Measurements from ENCODE around the gene MBP. TPM values are rescaled to one million over a fixed set of nuclear protein-coding genes. Genes with fewer than 3 reads are reported as not detected.

The MBP gene
- total RNA-seq, 4 donors from 2014 or later, result 28.6 to 55.0 (median 50.4) TPM

GRCh38 chr18:76977108-76977621 is 155.4 kb downstream of the MBP start:
- H3K9me3 ChIP-seq, result no peaks in the 10 kb centered on the region
- intact Hi-C loops (cut with DNase I; ENCODE audit: low total_unique reads), result no loop called here
- no peak overlapping the region for H3K4me3 ChIP-seq
- no peak for TF ChIP-seq POLR2A (IDR thresholded peaks at IDR 0.05)
- TF ChIP-seq, protein P1, sequence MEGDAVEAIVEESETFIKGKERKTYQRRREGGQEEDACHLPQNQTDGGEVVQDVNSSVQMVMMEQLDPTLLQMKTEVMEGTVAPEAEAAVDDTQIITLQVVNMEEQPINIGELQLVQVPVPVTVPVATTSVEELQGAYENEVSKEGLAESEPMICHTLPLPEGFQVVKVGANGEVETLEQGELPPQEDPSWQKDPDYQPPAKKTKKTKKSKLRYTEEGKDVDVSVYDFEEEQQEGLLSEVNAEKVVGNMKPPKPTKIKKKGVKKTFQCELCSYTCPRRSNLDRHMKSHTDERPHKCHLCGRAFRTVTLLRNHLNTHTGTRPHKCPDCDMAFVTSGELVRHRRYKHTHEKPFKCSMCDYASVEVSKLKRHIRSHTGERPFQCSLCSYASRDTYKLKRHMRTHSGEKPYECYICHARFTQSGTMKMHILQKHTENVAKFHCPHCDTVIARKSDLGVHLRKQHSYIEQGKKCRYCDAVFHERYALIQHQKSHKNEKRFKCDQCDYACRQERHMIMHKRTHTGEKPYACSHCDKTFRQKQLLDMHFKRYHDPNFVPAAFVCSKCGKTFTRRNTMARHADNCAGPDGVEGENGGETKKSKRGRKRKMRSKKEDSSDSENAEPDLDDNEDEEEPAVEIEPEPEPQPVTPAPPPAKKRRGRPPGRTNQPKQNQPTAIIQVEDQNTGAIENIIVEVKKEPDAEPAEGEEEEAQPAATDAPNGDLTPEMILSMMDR (IDR thresholded peaks at IDR 0.05 in 4 of 5, conservative IDR thresholded peaks at IDR 0.05 in 1 of 5), result no peak
- H3K4me1 ChIP-seq, result peaks cover 14 to 15% of the 10 kb centered on the region in 2 donors
- ATAC-seq (peak; percentile 48 to 73), DNase-seq (peak in 1 of 2 donors; percentile 34)
- in situ Hi-C loops (cut with MboI; ENCODE audit: low sequenced_read_pairs in 4 of 4), result loop anchor here in 2 of 4 donors (25.0 kb wide), 2 partner anchors 165 to 235 kb away; partner anchors contain the start of gene ZNF236 (in 1 of the 2)
- H3K27ac ChIP-seq, result peak overlapping the region in 2 of 4 donors; percentile 7 to 55
- no peaks in the 10 kb centered on the region for H3K27me3 ChIP-seq
- H3K36me3 ChIP-seq, result no peaks in the 10 kb centered on the region

- Histone ChIP-seq H3K4me1 (peaks cover 14 to 15% of the 10 kb centered on the region in 2 donors), H3K4me3 (no peak overlapping the region), H3K9me3 (no peaks in the 10 kb centered on the region), H3K27ac (no peak overlapping the region), H3K36me3 (no peaks in the 10 kb centered on the region), H3K27me3 (no peaks in the 10 kb centered on the region)
- DNase-seq (no peak), ATAC-seq (no peak)
- intact Hi-C loops (cut with DNase I; ENCODE audit: low total_unique reads) (no loop called here), in situ Hi-C loops (cut with MboI; ENCODE audit: low sequenced_read_pairs in 4 of 4) (loop anchor here in 2 of 4 donors (25.0 kb wide), 2 partner anchors 163 to 237 kb away; partner anchors contain the start of gene ZNF236 (in 1 of the 2))
- TF ChIP-seq, protein P1 (IDR thresholded peaks at IDR 0.05 in 4 of 5, conservative IDR thresholded peaks at IDR 0.05 in 1 of 5), result no peak
- no peak for TF ChIP-seq POLR2A (IDR thresholded peaks at IDR 0.05)
Measured at GRCh38 chr18:76975577-76976110, 156.9 kb downstream of the MBP start.

DNA sequence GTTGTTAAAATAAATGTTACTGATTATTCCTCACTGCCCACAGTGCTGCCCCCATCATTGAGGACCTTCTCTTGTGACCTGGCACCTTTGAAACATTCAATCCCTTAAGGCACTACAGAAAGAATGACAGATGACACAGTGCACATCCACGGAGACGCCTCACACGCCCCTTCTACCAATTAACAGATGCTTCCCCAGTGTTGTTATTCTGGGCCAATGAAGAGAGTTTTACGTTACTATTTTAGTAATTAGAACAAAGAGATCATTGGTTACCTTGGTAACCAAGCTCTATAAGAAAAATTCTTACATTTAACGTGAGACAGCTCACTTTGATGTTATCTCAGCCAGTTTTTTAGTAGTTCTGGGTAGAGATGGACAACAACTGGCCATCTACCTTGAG is 158.2 kb downstream of the MBP start:
- H3K9me3 ChIP-seq, result no peaks in the 10 kb centered on the region
- no peak overlapping the region for H3K27ac ChIP-seq
- in situ Hi-C loops (cut with MboI; ENCODE audit: low sequenced_read_pairs in 4 of 4), result loop anchor here in 1 of 4 donors (5.0 kb wide), 1 partner anchor 177 kb away; no protein-coding TSS in a partner anchor
- ATAC-seq, result no peak
- intact Hi-C loops (cut with DNase I; ENCODE audit: low total_unique reads), result no loop called here
- no peaks in the 10 kb centered on the region for H3K36me3 ChIP-seq
- no peaks in the 10 kb centered on the region for H3K27me3 ChIP-seq
- DNase-seq, result no peak
- peaks cover 14 to 15% of the 10 kb centered on the region in 2 donors for H3K4me1 ChIP-seq
- H3K4me3 ChIP-seq, result no peak overlapping the region
- TF ChIP-seq, protein P1 (IDR thresholded peaks at IDR 0.05 in 4 of 5, conservative IDR thresholded peaks at IDR 0.05 in 1 of 5), result no peak
- no peak for TF ChIP-seq POLR2A (IDR thresholded peaks at IDR 0.05)

DNA sequence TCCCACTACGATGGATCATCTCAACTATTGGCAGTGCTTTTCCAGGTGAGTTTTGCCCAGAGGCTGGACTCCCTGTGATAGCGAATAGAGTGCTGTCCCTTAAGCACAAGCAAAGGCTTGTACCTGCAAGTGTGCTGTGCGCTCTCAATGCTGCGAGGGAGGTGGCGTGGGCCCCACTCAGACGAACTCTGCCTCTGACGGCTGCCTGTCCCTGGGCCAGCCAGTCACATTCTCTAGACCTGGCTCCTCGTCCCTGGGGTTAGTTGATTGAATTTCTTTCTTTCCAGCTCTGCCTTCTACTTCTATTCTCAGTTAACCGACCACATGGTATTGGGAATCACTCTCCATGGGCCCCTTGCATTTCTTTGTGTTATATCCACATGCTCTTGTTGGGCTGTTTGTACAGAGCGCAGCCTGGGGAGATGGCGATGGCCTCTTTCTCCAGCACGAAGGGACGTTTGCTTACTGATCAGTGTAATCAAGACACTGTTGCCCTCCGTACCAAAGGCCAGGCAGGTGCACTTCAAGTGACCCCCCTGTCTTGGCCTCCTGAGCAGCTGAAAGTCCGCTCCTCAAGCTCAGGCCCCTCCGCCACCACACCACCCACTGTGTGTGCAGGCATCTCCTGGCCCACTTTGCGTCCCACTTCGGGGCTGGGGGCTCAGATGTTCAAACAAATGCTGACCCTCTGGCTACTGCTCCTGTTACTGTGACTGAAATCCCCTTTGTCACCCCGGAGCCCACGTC is 158.9 kb downstream of the MBP start:
- Histone ChIP-seq H3K9me3 (no peaks in the 10 kb centered on the region), H3K36me3 (peaks cover 0 to 4% of the 10 kb centered on the region in 2 donors), H3K4me1 (peaks cover 14 to 15% of the 10 kb centered on the region in 2 donors), H3K27ac (no peak overlapping the region), H3K4me3 (no peak overlapping the region), H3K27me3 (no peaks in the 10 kb centered on the region)
- intact Hi-C loops (cut with DNase I; ENCODE audit: low total_unique reads) (loop anchor here (2.0 kb wide), 1 partner anchor 15 kb away; no protein-coding TSS in a partner anchor), in situ Hi-C loops (cut with MboI; ENCODE audit: low sequenced_read_pairs in 4 of 4) (loop anchor here in 1 of 4 donors (5.0 kb wide), 1 partner anchor 176 kb away; no protein-coding TSS in a partner anchor)
- TF ChIP-seq POLR2A (IDR thresholded peaks at IDR 0.05), result no peak
- TF ChIP-seq, protein P1 (IDR thresholded peaks at IDR 0.05 in 4 of 5, conservative IDR thresholded peaks at IDR 0.05 in 1 of 5), result no peak
- DNase-seq, result no peak
- ATAC-seq, result no peak

Data from gastrocnemius medialis (tissue), 4 donors.